ENCODE data around the gene CNOT11.
A peak's percentile ranks its signal among the peaks of the same experiment; 100 is the strongest.

Gene CNOT11

GRCh38 chr2:101272045-101272784 lies 19.5 kb downstream of the CNOT11 start:
- Histone ChIP-seq H3K79me2 (ENCODE audit: low read length) (no peaks in the 10 kb centered on the region), H3K36me3 (replicated peaks; ENCODE audit: low read depth, low read length) (peaks cover 30% of the 10 kb centered on the region), H3K27ac (ENCODE audit: low read length) (peak overlapping the region; percentile 64), H3K9me3 (ENCODE audit: insufficient read depth, low read length) (no peaks in the 10 kb centered on the region), H3K27me3 (ENCODE audit: low read depth, low read length) (0 out of 2 replicates have a peak, but pooled peaks cover 4% of the 10 kb centered on the region), H3K4me1 (ENCODE audit: low read length) (peaks cover 28% of the 10 kb centered on the region), H3K9ac (ENCODE audit: low read length) (peak overlapping the region; percentile 6; the same call in 1 of the 2 replicates), H3K4me2 (ENCODE audit: low read length) (peak overlapping the region; percentile 67), H4K20me1 (ENCODE audit: insufficient read depth, low read length) (no peaks in the 10 kb centered on the region), H2AFZ (ENCODE audit: low read depth, low read length) (no peak overlapping the region), H3K4me3 (ENCODE audit: low read length) (peak overlapping the region; percentile 37)
- TF ChIP-seq EZH2phosphoT487 (IDR thresholded peaks at IDR 0.05; ENCODE audit: low read depth), result no peak
- TF ChIP-seq CTCF (IDR thresholded peaks at IDR 0.05; ENCODE audit: low read depth, low read length), result no peak

GRCh38 chr2:101273056-101273455 lies 20.4 kb downstream of the CNOT11 start:
- Histone ChIP-seq H3K4me2 (ENCODE audit: low read length) (peak overlapping the region; percentile 67), H3K79me2 (ENCODE audit: low read length) (no peaks in the 10 kb centered on the region), H3K4me3 (ENCODE audit: low read length) (no peak overlapping the region), H3K36me3 (replicated peaks; ENCODE audit: low read depth, low read length) (peaks cover 27% of the 10 kb centered on the region), H3K9me3 (ENCODE audit: insufficient read depth, low read length) (no peaks in the 10 kb centered on the region), H3K9ac (ENCODE audit: low read length) (no peak overlapping the region), H2AFZ (ENCODE audit: low read depth, low read length) (no peak overlapping the region), H3K27ac (ENCODE audit: low read length) (peak overlapping the region; percentile 64), H4K20me1 (ENCODE audit: insufficient read depth, low read length) (no peaks in the 10 kb centered on the region), H3K4me1 (ENCODE audit: low read length) (peaks cover 19% of the 10 kb centered on the region), H3K27me3 (ENCODE audit: low read depth, low read length) (0 out of 2 replicates have a peak, but pooled peaks cover 4% of the 10 kb centered on the region)
- TF ChIP-seq CTCF (IDR thresholded peaks at IDR 0.05; ENCODE audit: low read depth, low read length) (no peak), EZH2phosphoT487 (IDR thresholded peaks at IDR 0.05; ENCODE audit: low read depth) (no peak)

GRCh38 chr2:101274142-101274541 lies 21.5 kb downstream of the CNOT11 start:
- H3K79me2 ChIP-seq (ENCODE audit: low read length), result no peaks in the 10 kb centered on the region
- H3K27ac ChIP-seq (ENCODE audit: low read length), result no peak overlapping the region
- TF ChIP-seq CTCF (IDR thresholded peaks at IDR 0.05; ENCODE audit: low read depth, low read length) (no peak), EZH2phosphoT487 (IDR thresholded peaks at IDR 0.05; ENCODE audit: low read depth) (no peak)
- H3K36me3 ChIP-seq (replicated peaks; ENCODE audit: low read depth, low read length), result peaks cover 16% of the 10 kb centered on the region
- H4K20me1 ChIP-seq (ENCODE audit: insufficient read depth, low read length), result no peaks in the 10 kb centered on the region
- H3K9me3 ChIP-seq (ENCODE audit: insufficient read depth, low read length), result no peaks in the 10 kb centered on the region
- no peak overlapping the region for H3K9ac ChIP-seq (ENCODE audit: low read length)
- no peak overlapping the region for H2AFZ ChIP-seq (ENCODE audit: low read depth, low read length)
- no peak overlapping the region for H3K4me3 ChIP-seq (ENCODE audit: low read length)
- H3K4me1 ChIP-seq (ENCODE audit: low read length), result peaks cover 16% of the 10 kb centered on the region
- no peak overlapping the region for H3K4me2 ChIP-seq (ENCODE audit: low read length)
- peaks cover 4% of the 10 kb centered on the region; the same call in 1 of the 2 replicates for H3K27me3 ChIP-seq (ENCODE audit: low read depth, low read length)

GRCh38 chr2:101277111-101277510 lies 24.4 kb downstream of the CNOT11 start:
- H2AFZ ChIP-seq (ENCODE audit: low read depth, low read length), result no peak overlapping the region
- H3K4me3 ChIP-seq (ENCODE audit: low read length), result no peak overlapping the region
- no peak overlapping the region for H3K9ac ChIP-seq (ENCODE audit: low read length)
- peak; percentile 31 for TF ChIP-seq CTCF (IDR thresholded peaks at IDR 0.05; ENCODE audit: low read depth, low read length)
- TF ChIP-seq EZH2phosphoT487 (IDR thresholded peaks at IDR 0.05; ENCODE audit: low read depth), result no peak
- no peak overlapping the region for H3K27ac ChIP-seq (ENCODE audit: low read length)
- H3K9me3 ChIP-seq (ENCODE audit: insufficient read depth, low read length), result no peaks in the 10 kb centered on the region
- no peaks in the 10 kb centered on the region for H4K20me1 ChIP-seq (ENCODE audit: insufficient read depth, low read length)
- H3K79me2 ChIP-seq (ENCODE audit: low read length), result no peaks in the 10 kb centered on the region
- no peak overlapping the region for H3K4me2 ChIP-seq (ENCODE audit: low read length)
- H3K36me3 ChIP-seq (replicated peaks; ENCODE audit: low read depth, low read length), result no peaks in the 10 kb centered on the region
- H3K27me3 ChIP-seq (ENCODE audit: low read depth, low read length), result peaks cover 16% of the 10 kb centered on the region
- peaks cover 20% of the 10 kb centered on the region for H3K4me1 ChIP-seq (ENCODE audit: low read length)
